CD14-positive monocyte (primary cell): Measurements from ENCODE around the gene MED13L. TPM values are rescaled to one million over a fixed set of nuclear protein-coding genes. Genes with fewer than 3 reads are reported as not detected.

Source experiments
- DNase-seq, 3 donors: peaks; one replicate each; pipeline ENCODE4 v3.0.0-alpha.2; 2011 to 2022
- H2AFZ ChIP-seq: 2 replicates; pipeline ENCODE4 v1.6.0; 2012; ENCODE audit warnings: mild to moderate bottlenecking, low read depth, low read length, inconsistent platforms; ENCODE audit not compliant: insufficient read depth, poor library complexity, severe bottlenecking
- H3K27ac ChIP-seq, 2 donors: 1 replicate in 1 of 2; 2 replicates in 1 of 2; pipeline ENCODE4 v1.5.1; 2012 to 2013; ENCODE audit warnings: low read length in 2 of 2, control low read depth in 1 of 2, inconsistent platforms in 1 of 2, low read depth in 1 of 2, mild to moderate bottlenecking in 1 of 2
- H3K27me3 ChIP-seq, 2 donors: one replicate each; pipeline versions ENCODE4 v1.6.0 to v1.6.1; 2011 to 2013; ENCODE audit warnings: low read length in 2 of 2; ENCODE audit not compliant: control insufficient read depth in 2 of 2, insufficient read depth in 2 of 2
- H3K36me3 ChIP-seq, 2 donors: replicated peaks in 1 of 2; 1 replicate in 1 of 2; 2 replicates in 1 of 2; pipeline versions ENCODE4 v1.5.1 to v1.6.1; 2012 to 2013; ENCODE audit warnings: low read length in 2 of 2, control low read depth in 1 of 2, inconsistent platforms in 1 of 2, mild to moderate bottlenecking in 1 of 2; ENCODE audit not compliant: insufficient read depth in 2 of 2, control insufficient read depth in 1 of 2
- H3K4me1 ChIP-seq, 2 donors: 1 replicate in 1 of 2; 2 replicates in 1 of 2; pipeline versions ENCODE4 v1.5.1 to v1.6.1; 2012 to 2013; ENCODE audit warnings: low read length in 2 of 2, control low read depth in 1 of 2, inconsistent platforms in 1 of 2, mild to moderate bottlenecking in 1 of 2, moderate library complexity in 1 of 2; ENCODE audit not compliant: insufficient read depth in 2 of 2, control insufficient read depth in 1 of 2
- H3K4me2 ChIP-seq: replicated peaks from 2 replicates; pipeline ENCODE3; 2012; ENCODE audit warnings: low read length, moderate library complexity, mild to moderate bottlenecking; ENCODE audit not compliant: poor library complexity, severe bottlenecking; ENCODE audit errors: extremely low read depth
- H3K4me3 ChIP-seq, 3 experiments: fragments of 200-600 bp in 1 of 3; sonication (generic) in 1 of 3; replicated peaks in 1 of 3; 1 replicate in 2 of 3; 2 replicates in 1 of 3; pipeline ENCODE4 v1.5.1; 2011 to 2013; ENCODE audit warnings: low read length in 3 of 3, mild to moderate bottlenecking in 3 of 3, control low read depth in 2 of 3, low read depth in 2 of 3, inconsistent platforms in 1 of 3, moderate library complexity in 1 of 3
- H3K79me2 ChIP-seq: 2 replicates; pipeline ENCODE4 v1.6.0; 2012; ENCODE audit warnings: mild to moderate bottlenecking, control low read depth, inconsistent platforms, low read length, moderate library complexity; ENCODE audit not compliant: insufficient read depth
- H3K9ac ChIP-seq: 2 replicates; pipeline ENCODE4 v1.6.0; 2017; ENCODE audit warnings: low read length, mild to moderate bottlenecking; ENCODE audit not compliant: insufficient read depth, poor library complexity, severe bottlenecking
- H3K9me3 ChIP-seq, 2 donors: replicated peaks in 1 of 2; 1 replicate in 1 of 2; 2 replicates in 1 of 2; pipeline versions ENCODE4 v1.5.1 to v1.6.1; 2012 to 2013; ENCODE audit warnings: low read length in 2 of 2, control low read depth in 1 of 2; ENCODE audit not compliant: control insufficient read depth in 1 of 2, insufficient read depth in 1 of 2
- H4K20me1 ChIP-seq: 2 replicates; pipeline ENCODE4 v1.6.0; 2012; ENCODE audit warnings: mild to moderate bottlenecking, low read length, control low read depth, moderate library complexity; ENCODE audit not compliant: insufficient read depth
- H3K27ac Mint-ChIP-seq, 7 donors: one replicate each; pipeline ENCODE4 v1.8.0; 2020; ENCODE audit warnings: mild to moderate bottlenecking in 7 of 7, mixed read lengths in 7 of 7, moderate library complexity in 6 of 7, inconsistent platforms in 2 of 7
- H3K27me3 Mint-ChIP-seq, 3 donors: one replicate each; pipeline ENCODE4 v1.8.0; 2021 to 2022; ENCODE audit warnings: low read depth in 3 of 3, mild to moderate bottlenecking in 3 of 3, mixed read lengths in 3 of 3, moderate library complexity in 3 of 3, inconsistent platforms in 1 of 3
- H3K36me3 Mint-ChIP-seq, 2 donors: one replicate each; pipeline ENCODE4 v1.8.0; 2020; ENCODE audit warnings: mixed read lengths in 2 of 2, inconsistent platforms in 1 of 2, mild to moderate bottlenecking in 1 of 2
- H3K4me1 Mint-ChIP-seq: one replicate; pipeline ENCODE4 v1.8.0; 2020; ENCODE audit warnings: mild to moderate bottlenecking, mixed read lengths
- H3K4me3 Mint-ChIP-seq, 2 donors: one replicate each; pipeline ENCODE4 v1.8.0; 2020; ENCODE audit warnings: mild to moderate bottlenecking in 2 of 2, mixed read lengths in 2 of 2, moderate library complexity in 1 of 2
- H3K9me3 Mint-ChIP-seq, 7 donors: one replicate each; pipeline ENCODE4 v1.8.0; 2020 to 2022; ENCODE audit warnings: mixed read lengths in 7 of 7, mild to moderate bottlenecking in 6 of 7, moderate library complexity in 6 of 7, inconsistent platforms in 2 of 7
- WGBS: methylation state at CpG from one replicate; pipeline ENCODE4 v1.1.5; 2013; ENCODE audit warnings: missing lambda C conversion rate; ENCODE audit not compliant: insufficient coverage; 5-methylcytosine and 5-hydroxymethylcytosine counted together
- intact Hi-C, 2 donors: fragments of 100-400 bp; cut with micrococcal nuclease; formaldehyde crosslinking; loops; one replicate each; pipeline versions ENCODE4 v1.15.0 to v1.15.1; 2023
- polyA plus RNA-seq, 3 donors: library from polyadenylated mRNA; depleted of rRNA in 1 of 3; unstranded in 2 of 3; stranded (reverse) in 1 of 3; fragments of 300-500 nt in 2 of 3; fragments of >200 nt in 1 of 3; fragmentation: Illumina TruSeq in 2 of 3; gene quantifications; 1 replicate in 2 of 3; 2 replicates in 1 of 3; pipeline ENCODE4 v1.2.3, GENCODE V29; 2012 to 2021
- TF ChIP-seq, protein P1 (sequence below): fragments of 200-600 bp; IDR thresholded peaks from one replicate; pipeline ENCODE4 v1.8.0; 2022; ENCODE audit warnings: antibody characterized with exemption, mild to moderate bottlenecking

Gene MED13L
- polyA plus RNA-seq, 3 donors: 4.4 to 42.0 (median 7.5) TPM

DNA sequence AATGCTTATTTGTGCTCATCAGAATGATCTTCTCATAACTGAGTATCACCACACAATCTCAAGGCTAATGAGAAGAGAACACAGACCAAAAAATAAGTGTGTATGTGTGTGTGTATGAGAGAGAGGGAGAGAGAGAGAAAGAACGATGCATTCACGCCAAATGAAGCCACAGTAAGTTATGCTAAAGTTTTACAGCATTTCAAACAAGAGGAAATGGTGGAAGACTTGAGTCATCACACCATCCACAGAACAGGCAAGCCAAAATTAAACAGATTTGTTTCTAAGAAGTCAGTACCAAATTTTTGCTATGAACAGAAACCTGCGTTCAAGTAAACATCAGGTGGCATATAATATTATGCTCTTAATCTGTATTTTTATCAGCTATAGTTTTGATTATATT is 141.2 kb downstream of the MED13L start:
- Histone ChIP-seq H3K27ac (peak overlapping the region in 1 of 2 donors; percentile 55), H3K4me2 (no peak overlapping the region), H3K4me3 (no peak overlapping the region), H3K4me1 (peaks cover 18 to 33% of the 10 kb centered on the region in 2 donors), H3K9me3 (no peaks in the 10 kb centered on the region), H3K79me2 (peaks cover 100% of the 10 kb centered on the region), H3K36me3 (no peaks in the 10 kb centered on the region), H2AFZ (no peak overlapping the region), H3K27me3 (no peaks in the 10 kb centered on the region), H4K20me1 (peaks cover 100% of the 10 kb centered on the region), H3K9ac (no peak overlapping the region)
- no peaks in the 10 kb centered on the region for H3K27me3 Mint-ChIP-seq
- H3K36me3 Mint-ChIP-seq: peaks cover 0 to 3% of the 10 kb centered on the region in 2 donors
- peaks cover 53% of the 10 kb centered on the region for H3K4me1 Mint-ChIP-seq
- TF ChIP-seq, protein P1, sequence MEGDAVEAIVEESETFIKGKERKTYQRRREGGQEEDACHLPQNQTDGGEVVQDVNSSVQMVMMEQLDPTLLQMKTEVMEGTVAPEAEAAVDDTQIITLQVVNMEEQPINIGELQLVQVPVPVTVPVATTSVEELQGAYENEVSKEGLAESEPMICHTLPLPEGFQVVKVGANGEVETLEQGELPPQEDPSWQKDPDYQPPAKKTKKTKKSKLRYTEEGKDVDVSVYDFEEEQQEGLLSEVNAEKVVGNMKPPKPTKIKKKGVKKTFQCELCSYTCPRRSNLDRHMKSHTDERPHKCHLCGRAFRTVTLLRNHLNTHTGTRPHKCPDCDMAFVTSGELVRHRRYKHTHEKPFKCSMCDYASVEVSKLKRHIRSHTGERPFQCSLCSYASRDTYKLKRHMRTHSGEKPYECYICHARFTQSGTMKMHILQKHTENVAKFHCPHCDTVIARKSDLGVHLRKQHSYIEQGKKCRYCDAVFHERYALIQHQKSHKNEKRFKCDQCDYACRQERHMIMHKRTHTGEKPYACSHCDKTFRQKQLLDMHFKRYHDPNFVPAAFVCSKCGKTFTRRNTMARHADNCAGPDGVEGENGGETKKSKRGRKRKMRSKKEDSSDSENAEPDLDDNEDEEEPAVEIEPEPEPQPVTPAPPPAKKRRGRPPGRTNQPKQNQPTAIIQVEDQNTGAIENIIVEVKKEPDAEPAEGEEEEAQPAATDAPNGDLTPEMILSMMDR: no peak
- no CpG with 5 or more reads among the region's 3 CpGs for WGBS
- peak overlapping the region in 4 of 7 donors; percentile 1 to 84 (median 30) for H3K27ac Mint-ChIP-seq
- no peaks in the 10 kb centered on the region for H3K9me3 Mint-ChIP-seq
- intact Hi-C loops: no loop called here
- DNase-seq: peak in 1 of 3 donors; percentile 27
- H3K4me3 Mint-ChIP-seq: no peak overlapping the region

- Histone ChIP-seq H3K79me2 (peaks cover 100% of the 10 kb centered on the region), H3K27ac (peak overlapping the region in 1 of 2 donors; percentile 55), H3K9me3 (no peaks in the 10 kb centered on the region), H2AFZ (no peak overlapping the region), H3K9ac (no peak overlapping the region), H3K4me3 (no peak overlapping the region), H3K4me1 (peaks cover 18 to 33% of the 10 kb centered on the region in 2 donors), H4K20me1 (peaks cover 100% of the 10 kb centered on the region), H3K36me3 (no peaks in the 10 kb centered on the region), H3K27me3 (no peaks in the 10 kb centered on the region), H3K4me2 (no peak overlapping the region)
- no CpG with 5 or more reads among the region's 3 CpGs for WGBS
- intact Hi-C loops: no loop called here
- Mint-ChIP-seq H3K9me3 (no peaks in the 10 kb centered on the region), H3K4me1 (peaks cover 55% of the 10 kb centered on the region), H3K36me3 (peaks cover 0 to 3% of the 10 kb centered on the region in 2 donors), H3K27me3 (no peaks in the 10 kb centered on the region), H3K27ac (peak overlapping the region in 5 of 7 donors; percentile 15 to 63 (median 19)), H3K4me3 (no peak overlapping the region)
- TF ChIP-seq, protein P1: no peak
- DNase-seq: peak in 1 of 3 donors; percentile 28
These were observed 142.1 kb downstream of the MED13L start for GRCh38 chr12:116135209-116135930.
